Esophagus squamous epithelium (tissue), 4 donors: Measurements from ENCODE around the gene ITGB8.

Experiments
- POLR2A ChIP-seq, 4 donors: fragments of 450-650 bp; IDR thresholded peaks; one replicate each; pipeline ENCODE4 v1.6.1; 2017; ENCODE audit warnings: antibody characterized with exemption in 4 of 4, mild to moderate bottlenecking in 4 of 4, moderate library complexity in 3 of 4
- TF ChIP-seq, protein P1 (sequence below), 6 experiments: fragments of 450-650 bp in 4 of 6; fragments of 200-600 bp in 2 of 6; sonication (generic) in 2 of 6; IDR thresholded peaks; one replicate each; pipeline ENCODE4 v1.5.1; 2016 to 2019; ENCODE audit warnings: antibody characterized with exemption in 6 of 6, mild to moderate bottlenecking in 4 of 6, moderate library complexity in 4 of 6

DNA sequence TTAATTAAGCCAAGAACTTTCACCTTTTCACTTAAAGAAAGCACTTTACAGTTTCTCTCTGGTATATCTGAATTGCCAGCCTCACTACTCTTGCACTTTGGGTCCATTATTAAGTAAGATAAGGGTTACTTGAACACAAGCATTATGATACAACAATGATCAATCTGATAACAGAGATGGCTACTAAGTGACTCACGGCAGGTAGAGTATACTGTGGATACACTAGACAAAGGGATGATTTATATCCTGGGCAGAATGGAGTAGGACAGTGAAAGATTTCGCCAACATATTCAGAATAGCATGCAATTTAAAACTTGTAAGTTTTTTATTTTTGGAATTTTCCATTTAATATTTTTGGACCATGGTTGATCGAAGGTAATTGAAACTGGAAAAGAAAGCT lies 34.3 kb upstream of the ITGB8 start:
- TF ChIP-seq, protein P1, sequence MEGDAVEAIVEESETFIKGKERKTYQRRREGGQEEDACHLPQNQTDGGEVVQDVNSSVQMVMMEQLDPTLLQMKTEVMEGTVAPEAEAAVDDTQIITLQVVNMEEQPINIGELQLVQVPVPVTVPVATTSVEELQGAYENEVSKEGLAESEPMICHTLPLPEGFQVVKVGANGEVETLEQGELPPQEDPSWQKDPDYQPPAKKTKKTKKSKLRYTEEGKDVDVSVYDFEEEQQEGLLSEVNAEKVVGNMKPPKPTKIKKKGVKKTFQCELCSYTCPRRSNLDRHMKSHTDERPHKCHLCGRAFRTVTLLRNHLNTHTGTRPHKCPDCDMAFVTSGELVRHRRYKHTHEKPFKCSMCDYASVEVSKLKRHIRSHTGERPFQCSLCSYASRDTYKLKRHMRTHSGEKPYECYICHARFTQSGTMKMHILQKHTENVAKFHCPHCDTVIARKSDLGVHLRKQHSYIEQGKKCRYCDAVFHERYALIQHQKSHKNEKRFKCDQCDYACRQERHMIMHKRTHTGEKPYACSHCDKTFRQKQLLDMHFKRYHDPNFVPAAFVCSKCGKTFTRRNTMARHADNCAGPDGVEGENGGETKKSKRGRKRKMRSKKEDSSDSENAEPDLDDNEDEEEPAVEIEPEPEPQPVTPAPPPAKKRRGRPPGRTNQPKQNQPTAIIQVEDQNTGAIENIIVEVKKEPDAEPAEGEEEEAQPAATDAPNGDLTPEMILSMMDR (IDR thresholded peaks at IDR 0.05), result no peak
- no peak for TF ChIP-seq POLR2A (IDR thresholded peaks at IDR 0.05)
